ENCODE measurements around the gene PPM1N.
"Not testable (repeated sequence)": the region's sequence is repeated elsewhere in the genome, so short reads cannot be mapped to it uniquely, and the experiment has no call there.

PPM1N gene

GRCh38 chr19:45509692-45510015, 11.4 kb downstream of the PPM1N start:
- DNase-seq: no peak

DNA sequence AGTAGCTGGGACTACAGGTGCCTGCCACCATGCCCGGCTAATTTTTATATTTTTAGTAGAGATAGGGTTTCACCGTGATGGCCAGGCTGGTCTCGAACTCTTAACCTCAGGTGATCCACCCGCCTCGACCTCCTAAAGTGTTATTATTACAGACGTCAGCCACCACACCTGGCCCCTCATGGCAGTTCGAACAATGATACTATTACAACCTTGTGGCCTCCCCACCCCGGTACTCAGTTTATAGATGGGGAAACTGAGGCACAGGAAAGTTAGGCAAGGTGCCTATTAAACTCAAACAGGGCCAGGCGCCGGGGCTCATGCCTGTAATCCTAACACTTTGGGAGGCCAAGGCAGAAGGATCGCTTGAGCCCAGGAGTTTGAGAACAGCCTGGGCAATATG, 12.1 kb downstream of the PPM1N start:
- DNase-seq: not testable (repeated sequence)

DNA sequence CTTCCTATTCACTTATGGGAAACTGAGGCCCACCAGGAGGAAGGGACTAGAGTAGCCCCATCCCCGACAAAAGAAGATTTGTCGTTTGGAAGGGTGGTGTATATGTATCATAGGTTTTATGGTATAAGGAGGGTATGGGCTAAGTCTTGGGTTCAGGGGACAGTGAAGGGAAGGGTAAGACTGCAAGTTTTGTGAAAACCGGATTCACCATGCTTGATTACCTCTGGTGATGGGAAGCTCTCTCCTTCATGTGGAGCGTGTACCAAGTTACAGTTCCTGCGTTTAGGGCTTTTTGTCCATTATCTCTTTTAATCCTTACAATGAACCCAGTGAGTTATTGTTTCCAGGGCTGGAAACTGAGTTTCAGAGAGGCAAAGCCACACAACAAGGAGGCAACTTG, 12.8 kb downstream of the PPM1N start:
- no peak for DNase-seq

GRCh38 chr19:45512881-45513483, 14.7 kb downstream of the PPM1N start:
- no peak for DNase-seq

- no peak for DNase-seq
Observed at GRCh38 chr19:45514376-45515051, 16.3 kb downstream of the PPM1N start.

DNA sequence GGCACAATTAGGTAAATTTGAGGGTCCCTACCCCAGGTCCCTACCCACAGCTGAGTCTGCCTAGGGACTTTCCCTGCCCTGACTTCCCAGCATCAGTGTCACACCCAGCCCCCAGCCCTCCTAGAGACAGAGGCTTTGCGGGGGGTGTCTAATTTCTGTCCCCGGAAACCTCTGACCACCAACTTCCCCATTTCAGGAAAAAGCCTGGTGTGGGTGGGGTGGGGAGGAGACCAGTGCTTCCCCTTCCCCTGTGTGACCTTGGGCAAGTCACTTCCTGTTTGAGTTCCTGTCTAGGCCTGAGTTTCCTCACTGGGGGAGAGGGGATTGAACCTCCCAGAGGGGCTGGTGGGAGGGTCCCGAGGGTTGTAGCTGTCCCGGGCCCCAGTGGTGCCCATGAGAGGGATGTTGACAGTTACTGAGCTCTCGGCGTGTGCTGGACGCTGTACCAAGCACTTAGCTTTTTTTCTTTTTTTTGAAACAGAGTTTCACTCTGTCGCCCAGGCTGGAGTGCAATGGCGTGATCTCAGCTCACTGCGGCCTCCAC, 16.9 kb downstream of the PPM1N start:
- peak in 1 of 5 experiments; percentile 49 for DNase-seq

DNA sequence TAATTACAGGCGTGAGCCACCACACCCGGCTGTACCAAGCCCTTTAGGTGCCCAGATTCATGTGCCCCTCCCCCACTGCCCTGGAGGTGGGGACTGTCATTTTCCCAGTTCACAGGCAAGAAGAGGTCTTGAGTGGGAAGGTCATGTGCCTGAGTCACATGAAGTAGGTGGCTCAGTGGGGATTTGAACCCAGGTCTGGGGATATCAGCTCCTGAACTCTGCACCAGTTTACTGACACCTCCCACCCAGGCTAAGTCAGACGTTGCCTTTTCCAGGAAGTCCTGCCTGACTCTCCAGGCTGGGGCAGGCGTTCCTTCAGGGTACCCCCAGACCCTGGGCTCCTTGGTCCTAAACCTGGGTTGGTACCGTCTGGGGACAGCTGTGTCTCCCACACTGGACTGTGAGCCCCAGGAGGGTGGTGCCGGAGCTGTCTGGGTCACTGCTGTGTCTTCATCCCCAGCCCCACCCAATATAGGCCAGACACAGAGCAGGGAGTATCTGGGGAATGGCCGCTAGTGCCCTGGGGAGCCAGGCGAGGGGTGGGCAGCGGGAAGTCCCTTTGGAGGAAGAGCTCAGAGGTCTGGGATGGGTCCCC, 17.7 kb downstream of the PPM1N start:
- DNase-seq: no peak

DNA sequence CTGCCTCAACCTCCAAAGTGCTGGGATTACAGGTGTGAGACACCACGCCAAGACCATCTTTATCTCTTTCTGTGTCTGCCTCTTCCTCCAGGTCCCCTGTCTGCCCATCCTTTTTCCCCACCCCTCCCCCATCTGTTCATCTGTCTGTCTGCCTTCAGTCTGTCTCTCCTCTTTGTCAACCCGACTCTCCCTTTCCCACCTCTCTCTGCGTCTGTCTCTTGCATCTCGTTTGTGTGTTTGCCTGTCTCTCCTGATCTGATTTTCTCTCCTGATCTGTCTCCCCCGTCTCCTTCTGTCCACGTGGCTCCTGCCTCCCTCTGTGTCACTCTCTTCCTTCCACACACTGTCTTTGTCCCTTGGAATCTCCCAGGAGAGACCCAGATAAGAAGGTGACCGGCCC, 19.0 kb downstream of the PPM1N start:
- DNase-seq: no peak

DNA sequence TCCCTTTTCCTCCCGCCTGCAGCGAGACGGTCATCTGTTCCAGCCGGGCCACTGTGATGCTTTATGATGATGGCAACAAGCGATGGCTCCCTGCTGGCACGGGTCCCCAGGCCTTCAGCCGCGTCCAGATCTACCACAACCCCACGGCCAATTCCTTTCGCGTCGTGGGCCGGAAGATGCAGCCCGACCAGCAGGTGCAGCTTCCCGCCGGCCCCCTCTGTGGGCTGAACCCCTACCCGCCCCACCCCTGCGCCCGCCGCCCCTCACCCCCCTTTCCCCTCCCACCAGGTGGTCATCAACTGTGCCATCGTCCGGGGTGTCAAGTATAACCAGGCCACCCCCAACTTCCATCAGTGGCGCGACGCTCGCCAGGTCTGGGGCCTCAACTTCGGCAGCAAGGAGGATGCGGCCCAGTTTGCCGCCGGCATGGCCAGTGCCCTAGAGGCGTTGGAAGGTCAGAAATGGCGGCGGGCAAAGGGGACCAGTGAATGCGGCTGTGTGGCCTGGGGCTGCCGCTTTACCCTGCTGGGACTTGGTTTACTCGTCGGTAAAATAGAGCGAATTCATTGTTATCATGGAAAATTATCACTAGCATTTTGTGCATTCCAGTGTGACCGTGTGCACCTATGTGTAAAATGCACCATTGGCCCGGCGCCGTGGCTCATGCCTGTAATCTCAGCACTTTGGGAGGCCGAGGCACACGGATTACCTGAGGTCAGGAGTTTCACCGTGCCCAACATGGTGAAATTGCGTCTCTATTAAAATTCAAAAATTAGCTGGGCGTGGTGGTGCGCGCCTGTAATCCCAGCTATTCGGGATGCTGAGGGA, 19.6 kb downstream of the PPM1N start:
- DNase-seq: no peak

GRCh38 chr19:45518469-45518826, 20.2 kb downstream of the PPM1N start:
- no peak for DNase-seq

GRCh38 chr19:45522010-45522941, 24.0 kb downstream of the PPM1N start:
- no peak for DNase-seq

- DNase-seq: peak in 4 of 5 experiments; percentile 51 to 85 (median 67)
Observed at GRCh38 chr19:45523642-45524256, 25.5 kb downstream of the PPM1N start.

- DNase-seq: no peak
Observed at GRCh38 chr19:45524575-45525129, 26.4 kb downstream of the PPM1N start.

DNA sequence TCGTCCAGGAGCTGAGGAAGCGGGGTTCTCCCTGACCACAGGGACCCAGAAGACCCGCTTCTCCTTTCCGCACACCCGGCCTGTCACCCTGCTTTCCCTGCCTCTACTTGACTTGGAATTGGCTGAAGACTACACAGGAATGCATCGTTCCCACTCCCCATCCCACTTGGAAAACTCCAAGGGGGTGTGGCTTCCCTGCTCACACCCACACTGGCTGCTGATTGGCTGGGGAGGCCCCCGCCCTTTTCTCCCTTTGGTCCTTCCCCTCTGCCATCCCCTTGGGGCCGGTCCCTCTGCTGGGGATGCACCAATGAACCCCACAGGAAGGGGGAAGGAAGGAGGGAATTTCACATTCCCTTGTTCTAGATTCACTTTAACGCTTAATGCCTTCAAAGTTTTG, 27.9 kb downstream of the PPM1N start:
- DNase-seq: no peak

DNA sequence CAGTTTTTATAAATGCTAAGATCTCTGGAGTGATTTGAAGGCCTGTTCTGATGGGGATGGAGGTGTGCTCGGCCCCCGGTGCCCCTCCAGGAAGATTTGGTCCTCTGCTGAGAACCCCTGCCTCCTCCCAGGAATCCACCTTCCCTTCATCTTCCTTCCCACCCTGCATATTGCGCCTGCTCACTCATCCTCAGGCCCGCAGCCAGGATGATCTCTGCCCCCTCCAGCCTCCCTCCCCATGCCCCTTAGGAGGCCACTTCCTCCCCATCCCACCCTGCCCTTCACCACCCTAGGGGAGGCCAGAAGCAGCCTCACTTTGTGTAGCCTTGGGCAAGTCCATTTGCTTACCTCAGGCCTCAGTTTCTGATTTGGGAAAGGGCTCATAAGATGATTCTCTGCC, 28.7 kb downstream of the PPM1N start:
- DNase-seq: no peak

DNA sequence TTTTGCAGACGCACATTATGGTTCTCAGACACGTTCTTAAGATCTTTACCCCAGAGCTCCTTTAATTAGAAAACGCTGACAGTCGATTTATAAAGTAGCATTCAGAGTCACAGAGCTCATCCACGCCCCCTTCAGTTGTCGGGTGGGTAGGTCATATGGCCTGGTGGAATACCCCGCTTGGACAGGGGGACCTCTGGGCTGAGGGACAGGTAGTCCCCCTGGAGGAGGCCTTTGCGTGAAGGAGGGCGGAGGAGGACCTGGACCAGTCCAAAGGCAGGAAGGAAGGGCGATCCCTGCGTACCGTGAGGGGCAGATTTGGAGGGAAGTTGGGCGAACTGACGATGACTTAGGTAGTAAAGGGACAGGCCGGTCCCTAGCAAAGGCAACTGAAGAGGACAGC, 29.5 kb downstream of the PPM1N start:
- no peak for DNase-seq

- no peak for DNase-seq
Observed at GRCh38 chr19:45528149-45528743, 30.0 kb downstream of the PPM1N start.

DNA sequence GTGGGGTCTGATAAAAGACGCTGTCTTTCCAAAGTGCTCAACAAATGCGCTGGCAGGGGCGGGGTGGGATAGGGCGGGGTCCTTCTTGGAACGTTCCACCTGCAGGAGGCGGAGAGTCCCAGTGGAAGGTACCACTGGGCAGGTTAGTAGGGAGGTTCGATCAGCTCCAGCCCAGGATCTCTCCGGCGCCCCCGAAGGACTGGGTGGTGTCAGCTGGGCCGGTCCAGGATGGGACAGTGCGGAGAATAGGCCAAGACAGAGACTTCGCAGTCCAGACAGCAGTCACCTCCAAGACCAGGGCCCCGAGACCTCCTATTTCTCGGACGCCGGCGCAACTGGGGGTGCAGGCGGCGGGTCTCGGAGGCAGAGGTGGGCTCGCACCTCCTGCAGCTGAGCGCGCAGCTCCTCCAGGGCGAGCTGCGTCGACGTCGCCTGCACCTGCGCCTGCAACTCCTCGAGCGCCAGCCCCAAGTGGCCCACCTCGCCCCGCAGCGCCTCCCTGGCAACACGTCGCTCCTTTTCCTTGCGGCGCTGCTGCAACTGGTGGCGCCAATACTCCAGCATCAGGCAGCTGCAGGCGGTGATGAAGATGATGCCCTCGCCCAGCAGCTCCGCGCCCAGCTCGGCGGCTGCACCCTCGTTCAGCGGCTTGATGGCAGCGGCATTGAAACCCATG, 30.6 kb downstream of the PPM1N start:
- peak in 1 of 5 experiments; percentile 22 for DNase-seq

DNA sequence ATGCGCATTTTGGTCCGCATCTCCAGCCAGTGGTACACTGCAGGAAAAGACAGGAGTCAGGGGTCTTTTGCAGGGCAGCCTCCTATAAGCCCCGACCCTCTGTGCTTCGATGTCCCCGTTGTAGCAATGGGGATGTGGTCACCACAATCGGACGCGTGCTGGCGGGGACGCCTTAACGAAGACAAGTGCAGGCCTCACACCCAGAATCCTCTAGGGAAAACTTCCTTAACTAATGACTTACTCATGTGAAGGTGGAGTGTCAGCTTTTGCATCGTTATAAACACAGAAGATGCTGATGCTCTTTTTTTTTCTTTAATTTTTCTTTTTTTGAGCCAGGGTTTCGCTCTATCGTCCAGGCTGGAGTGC, 31.2 kb downstream of the PPM1N start:
- DNase-seq: no peak

DNA sequence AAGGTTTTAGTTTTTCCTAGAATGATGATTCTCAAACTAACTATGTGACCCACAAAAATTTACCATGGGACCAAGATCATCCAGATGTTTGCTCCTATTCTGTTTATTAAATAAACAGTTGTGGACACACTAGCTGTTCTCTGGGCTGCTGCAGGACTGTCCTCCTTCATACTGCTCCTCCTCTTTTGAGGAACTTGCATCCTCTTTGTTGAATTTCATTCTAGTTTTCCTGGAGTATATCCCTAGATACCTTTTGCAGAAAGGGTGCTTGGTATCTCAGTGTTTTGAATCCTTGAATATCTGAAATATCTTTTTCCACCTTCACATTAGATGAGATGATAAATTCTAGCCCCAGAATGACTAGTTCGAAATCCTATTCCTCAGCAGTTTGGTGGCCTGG, 33.1 kb downstream of the PPM1N start:
- no peak for DNase-seq

GRCh38 chr19:45539459-45539858, 41.2 kb downstream of the PPM1N start:
- DNase-seq: no peak

All from T-helper 2 cell (primary cell).